DMS114 treated with DMSO at 0.1 percent for 48 hours (cell line): ENCODE measurements around the gene GSE1.
A peak's percentile ranks its signal among the peaks of the same experiment; 100 is the strongest.

Experiments used
- DNase-seq: peaks from one replicate; lab custom pipeline; 2025; ENCODE audit not compliant: unreplicated experiment; lab: John Stamatoyannopoulos, UW

The GSE1 gene

GRCh38 chr16:85674828-85675227, 61.7 kb downstream of the GSE1 start:
- no peak for DNase-seq

GRCh38 chr16:85675251-85675874, 62.2 kb downstream of the GSE1 start:
- peak; percentile 63 for DNase-seq

GRCh38 chr16:85676466-85676865, 63.3 kb downstream of the GSE1 start:
- DNase-seq = no peak

- no peak for DNase-seq
These were observed 64.4 kb downstream of the GSE1 start for GRCh38 chr16:85677383-85677967.

GRCh38 chr16:85678016-85678415, 64.9 kb downstream of the GSE1 start:
- DNase-seq = no peak

- no peak for DNase-seq
These were observed 65.7 kb downstream of the GSE1 start for GRCh38 chr16:85678821-85679220.

GRCh38 chr16:85679870-85680269, 66.7 kb downstream of the GSE1 start:
- no peak for DNase-seq

GRCh38 chr16:85680352-85680944, 67.3 kb downstream of the GSE1 start:
- DNase-seq = no peak

- no peak for DNase-seq
These were observed 68.1 kb downstream of the GSE1 start for GRCh38 chr16:85681255-85681654.

- DNase-seq = no peak
These were observed 69.4 kb downstream of the GSE1 start for GRCh38 chr16:85682516-85682915.

- no peak for DNase-seq
These were observed 70.2 kb downstream of the GSE1 start for GRCh38 chr16:85683363-85683762.

GRCh38 chr16:85685251-85685650, 72.1 kb downstream of the GSE1 start:
- no peak for DNase-seq

- no peak for DNase-seq
These were observed 73.9 kb downstream of the GSE1 start for GRCh38 chr16:85686912-85687591.

GRCh38 chr16:85687651-85688471, 74.7 kb downstream of the GSE1 start:
- DNase-seq = no peak

GRCh38 chr16:85688586-85689284, 75.6 kb downstream of the GSE1 start, which contains the start of gene GINS2:
Gene GINS2 (minus strand): TSS chr16:85688954. CDS start chr16:85688898, 56 bp downstream.
- peak; percentile 67 for DNase-seq

GRCh38 chr16:85689285-85689949, 76.3 kb downstream of the GSE1 start:
- DNase-seq = no peak

- no peak for DNase-seq
These were observed 76.8 kb downstream of the GSE1 start for GRCh38 chr16:85689950-85690320.

GRCh38 chr16:85690469-85691064, 77.4 kb downstream of the GSE1 start:
- DNase-seq = no peak
